HG02884 (cell line): ENCODE measurements around the gene STON1.
"Not testable (repeated sequence)": the region's sequence is repeated elsewhere in the genome, so short reads cannot be mapped to it uniquely, and the experiment has no call there.

ENCODE experiments used
- ATAC-seq: cut with Tn5 transposase; IDR thresholded peaks from one replicate; pipeline ENCODE4 v1.9.1; 2021; ENCODE audit warnings: mild to moderate bottlenecking, moderate library complexity; ENCODE audit not compliant: unreplicated experiment

STON1 gene

DNA sequence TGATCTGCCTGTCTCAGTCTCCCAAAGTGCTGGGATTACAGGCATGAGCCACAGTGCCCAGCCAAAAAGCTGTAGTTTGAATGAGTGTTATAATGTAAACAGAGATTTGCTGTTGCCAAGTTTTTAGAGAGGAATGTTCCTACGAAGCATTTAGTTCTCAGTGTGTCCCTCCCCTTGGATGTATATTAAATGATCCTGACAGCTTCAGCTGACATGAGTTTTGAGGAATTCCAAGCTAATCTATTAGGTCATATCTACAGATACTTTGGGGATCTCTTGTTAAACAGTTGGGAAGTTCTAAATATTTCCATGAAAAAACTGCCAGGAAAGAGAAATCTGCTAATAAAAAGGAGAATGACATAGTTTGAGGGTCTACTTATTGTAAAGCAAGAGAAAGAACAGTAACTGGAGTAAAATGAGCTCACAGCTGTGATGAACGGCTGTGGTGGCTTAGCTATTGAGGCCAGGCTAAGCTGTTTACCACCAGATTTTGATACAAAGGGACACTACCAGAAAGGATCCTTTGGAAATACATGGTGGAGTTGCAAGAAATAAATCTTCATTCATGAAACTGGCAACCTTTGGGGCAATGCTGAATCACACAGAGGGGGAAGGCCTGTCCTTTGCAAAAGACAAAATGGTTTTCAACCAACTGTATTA is 2.6 kb upstream of the STON1 start:
- ATAC-seq = no peak

GRCh38 chr2:48528431-48528830 is 1.5 kb upstream of the STON1 start:
- ATAC-seq = no peak

GRCh38 chr2:48529194-48529593 is 760 bp upstream of the STON1 start:
- no peak for ATAC-seq

DNA sequence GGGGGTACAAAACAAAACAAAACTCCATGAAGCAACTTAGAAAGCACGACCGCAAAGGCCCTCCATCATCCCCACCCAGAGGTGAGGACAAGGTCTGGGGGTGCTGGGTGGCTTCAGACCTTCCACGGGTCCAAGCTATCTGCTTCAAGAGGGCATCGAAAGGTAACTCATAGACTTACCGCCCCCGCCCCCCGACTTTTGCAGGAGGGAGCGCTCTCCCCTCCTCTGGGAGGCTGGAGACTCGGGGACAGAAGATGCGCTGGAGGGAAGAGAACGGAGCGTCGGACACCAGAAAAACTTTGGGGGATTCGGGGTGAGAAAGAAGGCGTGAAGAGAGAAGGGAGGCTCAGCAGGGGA is 300 bp upstream of the STON1 start:
- no peak for ATAC-seq

- ATAC-seq = no peak
Observed at GRCh38 chr2:48531141-48531648, 1.2 kb downstream of the STON1 start.

DNA sequence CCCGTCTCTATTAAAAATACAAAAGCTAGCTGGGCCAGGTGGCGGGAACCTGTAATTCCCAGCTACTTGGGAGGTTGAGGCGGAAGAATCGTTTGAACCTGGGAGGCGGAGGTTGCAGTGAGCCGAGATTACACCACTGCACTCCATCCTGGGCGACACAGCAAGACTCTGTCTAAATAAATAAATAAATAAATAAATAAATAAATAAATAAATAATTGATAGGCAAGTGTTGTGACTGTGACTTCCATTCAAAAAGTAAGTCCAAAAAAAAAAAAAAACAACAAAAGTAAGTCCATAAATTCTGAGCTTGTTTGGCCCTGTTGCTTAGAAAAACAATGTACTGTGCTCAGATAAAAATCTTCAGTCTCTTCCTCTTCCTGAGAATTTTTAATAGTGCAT is 2.2 kb downstream of the STON1 start:
- no peak for ATAC-seq

GRCh38 chr2:48532824-48533223 is 2.9 kb downstream of the STON1 start:
- ATAC-seq = no peak

DNA sequence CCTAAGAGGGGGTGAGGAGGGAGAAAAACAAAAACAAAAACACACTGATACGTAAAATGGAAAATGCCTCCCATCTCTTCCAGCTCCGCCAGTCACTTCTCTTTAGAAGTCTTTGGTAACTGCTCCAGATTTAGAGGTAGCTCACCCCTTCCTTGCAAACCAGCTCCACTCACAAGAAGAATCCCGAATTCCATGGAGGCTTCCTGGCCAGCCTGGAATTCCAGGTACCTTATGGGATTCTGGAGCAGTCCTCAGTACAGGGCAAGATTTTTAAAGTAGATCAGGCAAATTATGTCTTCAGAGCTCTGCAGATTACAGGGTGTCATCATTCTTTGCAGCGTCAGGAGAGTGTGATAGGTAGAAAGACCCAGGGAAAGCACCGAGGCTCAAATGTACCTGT is 4.8 kb downstream of the STON1 start:
- no peak for ATAC-seq

DNA sequence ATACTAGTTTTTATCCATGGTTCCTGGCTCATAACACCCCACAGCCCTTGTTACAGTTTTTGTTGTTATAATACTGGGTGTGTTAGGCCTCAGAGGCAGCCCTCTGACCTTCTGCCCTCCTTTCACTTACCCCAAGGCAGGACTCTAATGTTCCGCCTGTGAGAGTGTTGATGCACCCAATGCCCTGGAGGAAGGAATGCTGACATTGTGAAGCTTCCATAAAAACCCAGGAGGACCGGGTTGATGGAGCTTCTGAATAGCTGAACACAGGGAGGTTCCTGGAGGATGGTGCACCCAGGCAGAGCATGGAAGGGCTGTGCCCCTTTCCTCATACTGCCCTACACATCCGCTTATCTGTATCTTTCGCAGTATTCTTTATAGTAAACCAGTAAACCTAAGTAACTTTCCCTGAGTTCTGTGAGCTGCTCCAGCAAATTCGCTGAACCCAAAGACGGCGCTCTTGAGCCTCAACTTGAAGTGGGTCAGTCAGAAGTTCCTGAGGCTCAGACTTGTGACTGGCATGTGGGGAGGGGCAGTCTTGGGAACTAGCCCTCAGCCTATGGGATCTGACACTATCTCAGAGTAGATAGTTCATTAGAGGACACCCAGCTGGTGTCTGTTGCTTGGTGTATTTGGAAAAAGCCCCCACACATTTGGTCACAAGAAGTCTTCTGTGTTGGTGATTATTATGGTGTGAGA is 10.4 kb downstream of the STON1 start:
- ATAC-seq = no peak

DNA sequence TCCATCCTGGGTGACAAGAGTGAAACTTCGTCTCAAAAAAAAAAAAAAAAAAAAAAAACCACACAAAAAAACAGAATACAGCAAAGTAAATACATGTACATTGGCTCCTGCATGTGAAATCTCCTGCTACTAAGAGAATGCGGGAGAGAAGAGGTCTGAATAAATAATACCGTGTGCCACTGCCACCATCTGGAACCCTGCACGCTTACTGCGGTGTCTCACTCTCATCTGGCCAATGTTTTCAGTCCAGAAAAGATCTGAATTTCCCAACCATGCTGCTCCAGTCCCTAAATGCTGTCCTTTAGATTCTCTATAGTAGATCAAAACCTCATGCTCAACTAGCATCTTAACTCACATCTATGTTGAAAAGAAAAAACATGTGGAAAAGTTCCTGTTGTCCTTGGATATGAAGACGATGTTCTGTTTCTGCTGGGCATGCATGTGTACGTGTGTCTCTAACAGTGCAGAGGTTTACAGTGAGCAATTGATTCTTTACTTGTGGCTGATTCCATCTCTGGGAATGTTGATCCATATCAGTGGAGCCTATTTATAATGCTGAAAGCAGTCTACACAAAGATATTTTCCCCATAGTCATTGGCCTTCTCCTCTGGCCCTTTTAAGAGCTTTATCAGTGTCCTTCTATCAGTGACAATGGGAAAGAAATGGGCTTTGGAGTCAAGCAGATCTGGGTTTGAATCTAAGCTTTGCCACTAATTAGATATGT is 11.9 kb downstream of the STON1 start:
- no peak for ATAC-seq

DNA sequence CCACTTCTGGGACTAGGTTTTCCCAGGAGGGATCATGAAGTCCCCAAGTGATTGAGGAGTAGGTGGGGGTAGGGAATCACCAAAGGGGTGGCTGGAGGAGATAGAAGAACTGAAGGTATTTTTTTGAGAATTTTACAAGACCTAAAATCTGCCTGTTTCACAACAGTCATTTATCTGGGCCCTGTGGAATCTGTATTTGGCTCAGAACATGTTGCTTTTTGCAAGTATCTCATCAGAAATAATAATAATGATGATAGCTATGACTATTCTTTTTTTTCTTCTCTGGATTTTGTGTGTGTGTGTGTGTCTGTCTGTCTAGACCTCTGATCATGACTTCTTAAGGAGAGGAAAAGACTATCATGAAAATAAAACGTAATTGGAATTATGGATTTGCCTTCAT is 13.9 kb downstream of the STON1 start:
- no peak for ATAC-seq

DNA sequence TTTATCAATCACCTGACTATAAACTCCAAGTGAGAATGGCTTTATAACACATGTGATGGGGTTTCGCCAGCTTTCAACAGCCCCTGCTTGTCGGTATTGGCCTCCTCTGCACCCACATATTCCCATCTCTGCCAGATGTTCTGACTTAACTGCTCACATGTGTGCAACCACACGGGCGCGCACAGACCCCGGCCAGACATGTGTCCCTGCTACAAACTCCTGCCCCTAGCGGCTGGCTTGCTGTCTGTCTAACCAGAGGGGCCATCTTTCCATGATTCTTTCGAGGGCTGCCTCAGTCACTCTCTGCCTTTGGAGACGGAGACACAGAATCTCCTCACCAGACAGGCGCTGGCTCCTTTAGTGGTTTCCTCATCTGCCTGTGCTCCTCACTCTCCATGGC is 15.3 kb downstream of the STON1 start:
- ATAC-seq = no peak

DNA sequence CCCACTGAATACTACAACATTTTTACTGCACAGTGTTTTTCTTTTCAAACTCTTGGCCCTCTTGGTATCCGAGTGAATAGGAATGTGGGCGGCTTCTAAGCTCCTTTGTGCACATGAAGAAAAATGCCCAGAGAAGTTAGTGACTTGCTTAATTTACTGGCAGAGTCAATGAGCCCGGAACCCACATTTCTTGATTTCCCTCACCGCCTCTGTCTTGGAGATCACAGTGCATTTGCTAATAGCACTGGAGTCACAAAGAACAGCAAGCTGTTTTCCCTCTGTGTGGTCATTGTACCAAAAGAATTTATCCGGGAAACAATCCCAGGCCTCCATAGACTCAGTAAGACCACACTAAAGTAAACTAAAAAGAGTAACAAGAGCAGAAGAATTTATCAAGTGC is 18.9 kb downstream of the STON1 start:
- no peak for ATAC-seq

DNA sequence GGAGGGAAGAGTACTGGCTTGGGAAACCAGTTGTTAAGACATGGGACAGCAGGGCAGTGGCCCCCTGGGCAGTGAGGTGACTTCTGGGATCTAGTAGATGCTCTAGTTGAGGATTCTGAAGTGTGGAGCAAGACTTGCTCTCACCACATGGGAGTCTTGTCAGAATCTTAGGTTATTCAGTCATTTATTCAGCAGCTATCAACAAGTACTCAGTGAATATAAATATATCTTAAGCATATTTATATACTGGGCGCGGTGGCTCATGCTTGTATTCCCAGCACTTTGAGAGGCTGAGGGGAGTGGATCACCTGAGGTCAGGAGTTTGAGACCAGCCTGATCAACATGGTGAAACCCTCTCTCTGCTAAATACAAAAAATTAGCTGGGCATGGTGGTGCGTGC is 20.0 kb downstream of the STON1 start:
- ATAC-seq = no peak

DNA sequence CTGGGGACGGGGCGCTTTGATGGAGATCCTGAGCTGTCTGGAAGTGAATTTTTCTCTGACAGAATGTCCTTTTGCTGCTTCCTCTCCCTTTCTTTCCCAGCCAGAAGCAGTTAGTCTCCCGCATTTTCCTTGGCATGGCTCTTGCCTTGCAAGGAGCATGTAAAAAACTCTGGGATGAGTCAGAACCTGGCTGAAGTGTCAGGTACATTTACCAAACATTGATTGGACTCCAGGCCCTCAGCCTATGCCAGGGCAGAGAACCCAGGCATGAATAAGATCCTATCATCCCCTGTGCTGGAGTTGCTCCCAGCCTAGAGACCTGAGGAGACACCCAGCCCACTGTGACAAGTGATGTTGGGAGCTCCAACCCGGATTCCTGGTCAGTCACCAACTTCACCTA is 21.6 kb downstream of the STON1 start:
- no peak for ATAC-seq

DNA sequence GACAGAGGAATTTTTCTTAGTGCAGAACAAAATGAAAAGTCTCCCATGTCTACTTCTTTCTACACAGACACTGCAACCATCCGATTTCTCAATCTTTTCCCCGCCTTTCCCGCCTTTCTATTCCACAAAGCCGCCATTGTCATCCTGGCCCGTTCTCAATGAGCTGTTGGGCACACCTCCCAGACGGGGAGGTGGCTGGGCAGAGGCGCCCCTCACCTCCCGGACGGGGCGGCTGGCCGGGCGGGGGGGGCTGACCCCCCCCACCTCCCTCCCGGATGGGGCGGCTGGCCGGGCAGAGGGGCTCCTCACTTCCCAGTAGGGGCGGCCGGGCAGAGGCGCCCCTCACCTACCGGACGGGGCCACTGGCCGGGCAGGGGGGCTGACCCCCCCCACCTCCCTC is 25.1 kb downstream of the STON1 start:
- not testable (repeated sequence) for ATAC-seq

- no peak for ATAC-seq
Observed at GRCh38 chr2:48558456-48558855, 28.5 kb downstream of the STON1 start.

DNA sequence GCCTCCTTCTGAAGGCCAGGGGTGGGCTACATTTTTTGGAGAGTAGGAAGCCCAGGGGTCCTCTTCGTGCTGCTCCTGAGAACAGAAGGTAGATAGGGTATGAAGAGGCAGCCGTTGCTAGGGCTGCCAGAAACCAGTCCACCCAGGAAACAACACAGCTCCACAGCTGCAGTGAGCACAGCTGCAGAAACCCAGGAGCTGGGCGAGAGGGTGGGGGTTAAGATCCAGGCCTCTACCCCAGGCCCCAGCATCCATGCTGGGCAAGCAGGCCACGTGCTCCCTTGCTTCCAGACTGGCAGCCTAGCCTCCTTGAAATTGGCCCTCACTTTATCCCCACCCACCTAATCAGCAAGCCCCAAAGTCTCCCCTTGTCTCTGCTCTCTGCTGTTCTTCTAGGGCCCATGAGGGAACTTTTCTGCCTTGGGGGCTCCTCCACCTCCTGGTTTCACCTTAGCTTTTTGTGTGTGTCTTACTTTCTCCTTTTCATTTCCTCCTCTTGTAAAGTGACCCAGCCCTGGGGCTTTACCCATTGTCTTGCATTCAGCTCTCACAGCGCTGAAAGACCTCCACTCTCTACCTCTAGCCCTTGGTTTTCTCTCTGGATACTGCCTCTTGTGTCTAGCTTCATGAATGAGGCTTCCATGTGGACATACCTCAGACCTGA is 30.7 kb downstream of the STON1 start:
- no peak for ATAC-seq

- no peak for ATAC-seq
Observed at GRCh38 chr2:48562281-48562680, 32.3 kb downstream of the STON1 start.

- ATAC-seq = no peak
Observed at GRCh38 chr2:48566592-48567310, 36.8 kb downstream of the STON1 start.

- ATAC-seq = no peak
Observed at GRCh38 chr2:48567671-48568070, 37.7 kb downstream of the STON1 start.
